Glutamatergic neuron (in vitro differentiated cells): Measurements from ENCODE around the gene B3GAT1. TPM values are rescaled to one million over a fixed set of nuclear protein-coding genes. Genes with fewer than 3 reads are reported as not detected.

Source experiments
- DNase-seq: peaks from one replicate; pipeline ENCODE4 v3.0.0; 2022
- H3K27ac Mint-ChIP-seq: one replicate; pipeline ENCODE4 v1.8.0; 2020; ENCODE audit warnings: mild to moderate bottlenecking, mixed read lengths, inconsistent platforms; ENCODE audit not compliant: unreplicated experiment
- H3K27me3 Mint-ChIP-seq: one replicate; pipeline ENCODE4 v1.8.0; 2020; ENCODE audit warnings: mild to moderate bottlenecking, moderate library complexity, mixed read lengths, inconsistent platforms; ENCODE audit not compliant: unreplicated experiment
- H3K36me3 Mint-ChIP-seq: one replicate; pipeline ENCODE4 v1.8.0; 2020; ENCODE audit warnings: mild to moderate bottlenecking, mixed read lengths, inconsistent platforms; ENCODE audit not compliant: unreplicated experiment
- H3K4me1 Mint-ChIP-seq: one replicate; pipeline ENCODE4 v1.8.0; 2020; ENCODE audit warnings: mild to moderate bottlenecking, low read depth, mixed read lengths, inconsistent platforms; ENCODE audit not compliant: unreplicated experiment
- H3K4me3 Mint-ChIP-seq: one replicate; pipeline ENCODE4 v1.8.0; 2020; ENCODE audit warnings: mild to moderate bottlenecking, mixed read lengths, inconsistent platforms; ENCODE audit not compliant: unreplicated experiment
- H3K9me3 Mint-ChIP-seq: one replicate; pipeline ENCODE4 v1.8.0; 2020; ENCODE audit warnings: mild to moderate bottlenecking, moderate library complexity, mixed read lengths, inconsistent platforms; ENCODE audit not compliant: unreplicated experiment
- CTCF ChIP-seq: fragments of 200-600 bp; sonication (generic); IDR thresholded peaks from one replicate; pipeline ENCODE4 v1.5.0; 2021; ENCODE audit not compliant: partially characterized antibody, unreplicated experiment
- total RNA-seq: library from RNA; stranded (reverse); fragmentation: NEBNext Ultra II Directional; extraction: Animal tissue kit (Norgen Biotek cat#: 25700); gene quantifications from one replicate; pipeline ENCODE4 v1.2.1, GENCODE V29; 2021; ENCODE audit not compliant: unreplicated experiment

The B3GAT1 gene
- total RNA-seq, 1 donor from 2014 or later = 240 TPM

GRCh38 chr11:134436781-134437180 is 24.7 kb upstream of the B3GAT1 start:
- Mint-ChIP-seq H3K27me3 (peaks cover 3% of the 10 kb centered on the region), H3K4me1 (peaks cover 21% of the 10 kb centered on the region), H3K36me3 (peaks cover 8% of the 10 kb centered on the region), H3K27ac (no peak overlapping the region), H3K4me3 (no peak overlapping the region), H3K9me3 (peaks cover 2% of the 10 kb centered on the region)
- no peak for TF ChIP-seq CTCF
- no peak for DNase-seq

GRCh38 chr11:134433806-134434205 is 21.8 kb upstream of the B3GAT1 start:
- peaks cover 9% of the 10 kb centered on the region for H3K36me3 Mint-ChIP-seq
- H3K27ac Mint-ChIP-seq = no peak overlapping the region
- TF ChIP-seq CTCF = no peak
- H3K4me1 Mint-ChIP-seq = peaks cover 13% of the 10 kb centered on the region
- peaks cover 2% of the 10 kb centered on the region for H3K9me3 Mint-ChIP-seq
- no peak overlapping the region for H3K4me3 Mint-ChIP-seq
- no peak for DNase-seq
- peaks cover 2% of the 10 kb centered on the region for H3K27me3 Mint-ChIP-seq

GRCh38 chr11:134433251-134433650 is 21.2 kb upstream of the B3GAT1 start:
- Mint-ChIP-seq H3K4me3 (no peak overlapping the region), H3K27ac (no peak overlapping the region), H3K27me3 (peaks cover 2% of the 10 kb centered on the region), H3K4me1 (peaks cover 16% of the 10 kb centered on the region), H3K9me3 (peaks cover 2% of the 10 kb centered on the region), H3K36me3 (peaks cover 9% of the 10 kb centered on the region)
- no peak for TF ChIP-seq CTCF
- DNase-seq = no peak

- Mint-ChIP-seq H3K27ac (no peak overlapping the region), H3K36me3 (peaks cover 9% of the 10 kb centered on the region), H3K27me3 (peaks cover 2% of the 10 kb centered on the region), H3K4me3 (no peak overlapping the region), H3K4me1 (peaks cover 16% of the 10 kb centered on the region), H3K9me3 (peaks cover 2% of the 10 kb centered on the region)
- no peak for TF ChIP-seq CTCF
- DNase-seq = no peak
Measured at GRCh38 chr11:134432776-134433175, 20.7 kb upstream of the B3GAT1 start.

GRCh38 chr11:134429106-134429505 is 17.1 kb upstream of the B3GAT1 start:
- DNase-seq = peak; percentile 70
- TF ChIP-seq CTCF = no peak
- H3K4me1 Mint-ChIP-seq = peaks cover 35% of the 10 kb centered on the region
- peak overlapping the region; percentile 53 for H3K27ac Mint-ChIP-seq
- peaks cover 4% of the 10 kb centered on the region for H3K27me3 Mint-ChIP-seq
- H3K36me3 Mint-ChIP-seq = peaks cover 5% of the 10 kb centered on the region
- H3K9me3 Mint-ChIP-seq = peaks cover 7% of the 10 kb centered on the region
- peak overlapping the region; percentile 17 for H3K4me3 Mint-ChIP-seq
